Stimulated activated CD4-positive, alpha-beta T cell treated with anti-CD3 and anti-CD28 coated beads, TNF-alpha, amount 100 ng/mL, for 1 hour (primary cell): ENCODE results near the gene NANS.
"Not testable (repeated sequence)": the region's sequence is repeated elsewhere in the genome, so short reads cannot be mapped to it uniquely, and the experiment has no call there.

Source experiments
- DNase-seq, 3 donors: peaks; one replicate each; pipeline ENCODE4 v3.0.0-alpha.2; 2020; ENCODE audit warnings: low read depth in 3 of 3, low spot score in 1 of 3

NANS gene

GRCh38 chr9:98099346-98099745, 42.8 kb downstream of the NANS start:
- no peak for DNase-seq

- no peak for DNase-seq
Observed at GRCh38 chr9:98099898-98100297, 43.4 kb downstream of the NANS start.

GRCh38 chr9:98100456-98100855, 43.9 kb downstream of the NANS start:
- DNase-seq, result no peak

GRCh38 chr9:98101416-98101815, 44.9 kb downstream of the NANS start:
- no peak for DNase-seq

- peak in 2 of 3 donors; percentile 63 to 69 for DNase-seq
Observed at GRCh38 chr9:98101868-98102273, 45.3 kb downstream of the NANS start.

- DNase-seq, result no peak
Observed at GRCh38 chr9:98104445-98104881, 47.9 kb downstream of the NANS start.

DNA sequence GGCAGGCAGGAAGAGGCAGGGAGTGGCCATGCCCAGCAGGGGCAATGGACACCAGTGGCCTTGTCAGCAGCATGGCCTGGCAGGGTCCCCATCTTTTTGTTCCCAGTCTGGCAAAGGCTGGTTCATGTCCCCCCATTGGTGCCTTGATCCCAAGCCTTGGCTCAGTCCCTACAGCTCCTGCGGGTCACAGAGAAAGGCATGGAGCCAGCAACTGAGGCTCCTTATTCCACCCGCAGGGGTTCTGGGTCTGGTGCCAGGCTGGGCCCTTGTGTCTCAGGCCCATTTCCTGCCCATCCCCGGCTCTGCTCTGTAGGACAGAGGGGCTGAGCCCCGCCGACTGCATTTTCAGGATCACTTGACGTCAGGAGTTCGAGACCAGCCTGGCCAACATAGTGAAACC, 48.5 kb downstream of the NANS start:
- DNase-seq, result no peak

- DNase-seq, result no peak
Observed at GRCh38 chr9:98107926-98108325, 51.4 kb downstream of the NANS start.

- no peak for DNase-seq
Observed at GRCh38 chr9:98108531-98109031, 52.0 kb downstream of the NANS start.

DNA sequence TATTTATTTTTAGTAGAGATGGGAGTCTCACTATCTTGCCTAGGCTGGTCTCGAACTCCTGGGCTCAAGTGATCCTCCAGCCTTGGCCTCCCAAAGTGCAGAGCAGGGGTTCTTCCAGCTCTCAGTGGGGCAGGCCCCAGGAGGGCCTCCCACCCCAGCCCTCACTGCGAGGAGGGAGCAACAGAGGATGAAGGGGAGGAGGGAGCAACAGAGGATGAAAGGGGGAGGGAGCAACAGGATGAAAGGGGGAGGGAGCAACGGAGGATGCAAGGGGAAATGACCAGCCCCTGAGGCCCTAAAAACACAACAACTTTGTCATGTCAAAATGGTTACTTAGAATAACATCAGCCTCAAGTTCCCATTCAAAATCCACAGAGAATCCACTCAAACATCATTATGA, 52.5 kb downstream of the NANS start:
- no peak for DNase-seq

DNA sequence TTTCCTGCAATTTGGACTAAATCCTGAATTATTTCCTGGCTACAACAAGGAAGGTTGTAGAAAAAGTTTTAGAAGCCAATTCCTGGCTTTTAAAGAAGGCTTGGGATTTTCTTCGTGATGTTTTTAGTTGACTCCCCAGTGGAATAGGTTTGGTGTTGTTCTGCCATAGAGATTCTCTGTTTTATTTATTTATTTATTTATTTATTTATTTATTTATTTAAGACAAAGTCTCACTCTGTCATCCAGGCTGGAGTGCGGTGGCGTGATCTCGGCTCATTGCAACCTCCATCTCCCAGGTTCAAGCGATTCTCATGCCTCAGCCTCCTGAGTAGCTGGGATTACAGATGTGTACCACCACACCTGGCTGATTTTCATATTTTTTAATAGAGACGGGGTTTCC, 60.6 kb downstream of the NANS start:
- not testable (repeated sequence) for DNase-seq

DNA sequence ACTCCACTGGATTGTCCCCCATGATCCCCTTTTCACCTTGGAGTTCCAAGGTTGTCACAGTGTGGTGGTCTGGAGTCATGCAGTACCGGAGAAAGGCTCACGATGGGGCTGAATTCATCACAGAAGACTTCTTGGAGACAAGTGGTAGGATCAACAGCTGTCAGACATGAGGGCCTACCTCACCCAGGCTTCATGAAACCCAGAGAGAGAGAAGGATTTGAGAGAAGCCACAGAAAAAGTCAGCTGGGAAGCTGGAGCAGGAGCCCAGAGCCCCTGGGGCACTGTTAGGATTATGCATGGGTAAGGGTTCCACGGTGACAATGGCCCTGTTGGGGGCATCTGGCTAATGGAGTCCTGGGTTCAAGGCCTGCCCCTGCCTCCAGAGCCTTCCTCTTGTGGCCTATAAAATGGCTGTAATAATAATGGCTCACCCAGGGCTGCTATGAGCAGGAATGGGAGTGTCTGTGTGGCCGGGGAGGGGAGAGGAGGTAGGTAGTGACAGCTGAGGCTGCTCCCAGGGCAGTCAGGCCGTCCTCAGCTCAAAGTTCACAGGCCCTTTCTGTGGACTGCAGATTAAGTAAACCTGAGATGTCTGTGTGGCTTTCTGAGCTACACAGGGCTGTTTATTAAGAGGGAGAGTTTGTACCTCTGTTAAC, 61.6 kb downstream of the NANS start:
- no peak for DNase-seq

DNA sequence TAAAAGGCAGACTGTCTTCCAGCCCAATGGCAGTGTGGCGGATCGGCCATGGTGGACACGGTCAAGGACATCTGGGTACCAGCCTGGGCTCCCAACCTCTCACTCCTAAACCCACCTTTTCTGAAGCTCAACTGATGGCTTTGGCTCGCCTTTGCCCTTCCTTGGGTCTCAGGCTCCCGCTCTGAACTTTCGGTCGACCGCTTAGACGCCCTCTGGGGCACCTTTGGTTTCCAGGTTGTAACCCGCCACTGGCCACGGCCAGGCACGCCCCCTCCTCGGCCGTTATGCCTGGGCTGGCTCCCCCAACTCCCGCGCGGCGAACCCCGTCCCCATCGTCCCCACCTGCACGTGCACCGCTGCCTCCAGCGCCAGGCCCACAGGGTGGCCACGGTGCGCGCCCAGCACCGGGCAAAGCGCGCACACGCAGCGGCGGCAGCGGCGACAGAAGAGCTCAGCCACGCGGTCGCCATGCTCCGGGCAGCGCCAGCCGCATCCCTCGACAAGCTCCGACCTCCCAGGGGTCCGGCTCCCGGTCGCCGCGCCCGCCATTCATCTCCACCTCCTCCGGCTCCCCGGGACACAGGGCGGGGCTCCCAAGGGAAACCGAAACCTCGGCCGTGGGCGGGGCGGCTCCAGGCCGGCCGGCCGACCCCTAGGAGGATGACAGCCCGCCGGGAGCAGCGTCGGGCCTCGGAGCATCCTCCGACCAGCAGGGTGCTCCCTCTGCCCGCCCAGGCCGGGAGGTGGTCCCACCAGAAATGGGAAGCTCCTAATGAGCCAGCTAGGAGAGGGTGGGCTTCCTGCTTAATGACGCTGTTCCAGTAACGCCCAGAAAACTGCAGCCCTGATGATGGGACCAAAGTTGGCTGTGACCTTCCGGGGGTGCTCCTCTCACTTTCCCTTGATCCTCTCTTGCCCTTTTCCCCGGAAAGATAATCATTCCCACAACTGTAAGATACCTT, 62.4 kb downstream of the NANS start, which contains the start of gene TRIM14:
TSS of gene TRIM14 (minus strand) at position 583 of the 962 bp plus-strand sequence. CDS start at position 549, 34 bp downstream.
- peak in 1 of 3 donors; percentile 44 for DNase-seq

GRCh38 chr9:98120476-98120875, 63.9 kb downstream of the NANS start:
- DNase-seq, result no peak

- DNase-seq, result no peak
Observed at GRCh38 chr9:98121058-98121457, 64.5 kb downstream of the NANS start.

DNA sequence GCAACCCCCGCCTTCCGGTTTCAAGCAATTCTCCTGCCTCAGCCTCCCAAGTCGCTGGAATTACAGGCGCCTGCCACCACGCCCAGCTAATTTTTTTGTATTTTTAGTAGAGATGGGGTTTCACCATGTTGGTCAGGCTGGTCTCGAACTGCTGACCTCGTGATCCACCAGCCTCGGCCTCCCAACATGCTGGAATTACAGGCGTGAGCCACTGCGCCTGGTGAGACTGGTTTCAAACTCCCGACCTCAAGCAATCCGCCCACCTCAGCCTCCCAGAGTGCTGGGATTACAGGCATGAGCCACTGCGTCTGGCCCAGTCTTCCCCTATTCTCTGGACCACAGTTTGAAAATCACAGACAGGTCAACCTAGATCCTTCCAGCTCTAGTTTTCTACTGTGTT, 67.6 kb downstream of the NANS start:
- DNase-seq, result not testable (repeated sequence)

DNA sequence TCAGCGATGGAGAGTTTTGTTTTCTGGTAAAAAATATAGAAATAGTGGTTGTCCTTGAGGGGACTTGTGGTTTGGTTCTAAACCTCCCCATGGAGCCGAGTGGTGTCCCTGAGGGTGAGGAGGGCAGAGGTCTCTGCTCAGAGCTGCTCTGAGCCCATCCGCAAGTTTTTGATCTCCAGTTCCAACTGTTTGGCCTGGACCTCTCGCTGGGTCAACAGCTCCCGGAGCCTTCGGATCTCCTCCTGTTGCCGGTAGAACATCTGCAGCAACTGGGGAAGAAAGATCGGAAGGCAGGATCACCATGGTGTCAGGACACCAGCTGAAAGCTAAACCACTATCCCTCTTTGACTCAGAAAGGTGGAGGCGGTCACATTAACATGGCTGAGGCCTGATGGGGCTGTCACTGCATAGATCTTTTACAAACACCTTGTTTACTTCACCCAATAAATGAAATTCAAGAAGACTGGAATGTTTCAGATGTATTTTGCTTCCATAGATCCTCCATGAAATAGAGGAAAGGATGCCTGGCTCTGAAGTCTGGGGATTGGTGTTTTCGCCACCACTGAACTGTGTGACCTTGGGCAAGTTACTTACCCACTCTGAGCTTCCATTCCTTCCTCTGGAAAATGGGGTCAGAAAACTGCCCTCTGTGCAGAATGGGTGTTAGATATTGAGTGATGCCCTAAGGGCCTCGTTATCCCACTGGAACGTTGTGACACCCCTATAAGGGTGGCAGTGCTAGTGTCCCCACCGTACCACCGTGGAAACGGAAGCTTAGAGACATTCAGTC, 68.3 kb downstream of the NANS start:
- DNase-seq, result no peak

DNA sequence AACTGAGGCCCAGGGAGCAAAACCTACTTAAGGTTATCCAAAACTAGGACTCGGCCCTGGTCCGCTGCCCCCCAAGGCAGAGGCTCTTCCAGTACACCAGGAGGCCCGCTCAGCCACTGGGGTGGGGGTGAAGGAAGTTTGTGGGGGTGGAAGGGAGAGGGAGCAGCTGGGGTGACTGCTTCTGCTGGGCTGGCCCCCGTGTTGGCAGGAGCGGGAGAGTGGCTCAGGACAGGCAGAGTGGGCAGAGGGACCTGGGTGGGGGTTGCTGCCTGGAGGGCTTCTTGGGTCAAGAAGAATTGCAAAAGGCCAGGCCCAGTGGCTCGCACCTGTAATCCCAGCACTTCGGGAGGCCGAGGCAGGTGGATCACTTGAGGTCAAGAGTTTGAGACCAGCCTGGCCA, 70.7 kb downstream of the NANS start:
- no peak for DNase-seq

- no peak for DNase-seq
Observed at GRCh38 chr9:98128316-98128715, 71.8 kb downstream of the NANS start.

DNA sequence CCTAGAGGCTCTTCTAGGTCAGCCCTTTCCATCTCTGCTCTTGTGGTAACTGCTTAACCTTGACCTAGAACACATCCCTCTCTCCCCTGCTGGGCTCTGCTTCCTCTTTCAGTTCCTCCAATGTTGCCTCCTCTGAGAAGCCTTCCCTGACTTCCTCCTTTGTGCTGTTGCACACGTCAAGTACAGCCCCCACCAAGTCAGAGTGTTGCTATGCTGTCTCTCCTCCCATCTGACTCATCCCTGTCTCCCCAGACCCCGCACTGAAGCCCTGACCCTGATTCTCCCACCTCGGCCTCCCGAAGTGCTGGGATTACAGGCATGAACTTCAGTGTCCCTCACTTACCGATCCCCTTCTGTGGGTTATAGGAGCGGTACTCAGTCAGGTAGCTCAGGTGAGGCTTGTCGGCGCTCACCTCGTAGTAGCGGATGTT, 72.9 kb downstream of the NANS start:
- no peak for DNase-seq

- not testable (repeated sequence) for DNase-seq
Observed at GRCh38 chr9:98130060-98130459, 73.5 kb downstream of the NANS start.
